GM21723 (cell line): ENCODE data around the gene GDA.
"Not testable (repeated sequence)": the region's sequence is repeated elsewhere in the genome, so short reads cannot be mapped to it uniquely, and the experiment has no call there.

Experiments
- ATAC-seq: cut with Tn5 transposase; IDR thresholded peaks from one replicate; pipeline ENCODE4 v1.9.1; 2021; ENCODE audit warnings: mild to moderate bottlenecking, moderate library complexity; ENCODE audit not compliant: unreplicated experiment

GDA gene

DNA sequence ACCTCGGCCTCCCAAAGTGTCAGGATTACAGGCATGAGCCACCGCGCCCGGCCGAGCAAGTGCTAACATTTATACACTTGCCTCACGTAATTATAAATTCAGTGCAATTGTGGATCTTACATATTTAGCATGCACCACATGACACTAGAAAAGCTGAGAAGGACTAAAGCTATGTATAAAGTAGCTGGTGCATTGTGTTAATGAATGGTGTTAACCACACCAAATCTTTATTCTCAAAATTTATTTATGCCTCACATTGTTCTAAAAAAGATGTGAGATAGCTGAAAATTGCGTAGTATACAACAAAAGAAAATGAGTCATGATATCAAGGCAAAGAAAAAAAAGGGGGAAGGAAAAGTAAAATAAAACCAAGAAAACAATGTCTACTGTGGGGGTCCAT, 54.8 kb downstream of the GDA start:
- no peak for ATAC-seq

- peak; percentile 69 for ATAC-seq
Observed at GRCh38 chr9:72205513-72205912, 56.3 kb downstream of the GDA start.

- peak; percentile 49 for ATAC-seq
Observed at GRCh38 chr9:72207278-72207677, 58.0 kb downstream of the GDA start.

DNA sequence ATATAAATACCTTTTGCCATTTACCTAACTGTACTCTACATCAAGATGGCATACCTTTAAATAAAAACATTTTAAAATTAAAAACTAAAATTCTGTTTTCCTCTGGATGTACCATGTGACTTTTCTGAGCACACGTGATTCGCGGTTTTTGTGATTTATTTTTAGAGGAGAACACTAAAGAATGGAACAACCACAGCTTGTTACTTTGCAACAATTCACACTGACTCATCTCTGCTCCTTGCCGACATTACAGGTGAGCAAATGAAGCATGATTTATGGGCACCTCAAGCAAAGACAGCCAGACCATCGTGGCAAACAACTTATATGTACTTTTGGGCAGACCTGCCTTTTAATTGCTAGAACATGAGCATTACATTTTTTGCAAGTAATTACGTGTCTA, 61.3 kb downstream of the GDA start:
- no peak for ATAC-seq

DNA sequence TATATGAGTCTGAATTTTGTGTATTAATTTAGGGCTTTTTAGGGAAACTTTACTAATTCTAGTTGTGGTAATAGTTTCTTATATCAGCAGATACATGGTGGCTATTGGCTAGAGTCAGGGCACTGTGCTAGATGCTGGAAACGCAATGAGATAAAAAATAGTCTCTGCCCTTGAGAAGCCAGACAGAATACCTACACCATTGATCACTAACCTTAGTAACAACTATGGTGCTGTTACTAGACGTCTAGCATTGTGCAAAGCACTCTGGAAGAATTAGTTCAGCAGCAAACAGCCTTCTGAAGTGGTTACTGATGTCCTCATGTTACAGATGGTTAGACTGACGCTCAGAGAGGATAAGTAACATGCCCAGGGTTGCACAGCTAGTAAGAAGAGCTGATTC, 61.8 kb downstream of the GDA start:
- ATAC-seq, result no peak

GRCh38 chr9:72213906-72214305, 64.7 kb downstream of the GDA start:
- no peak for ATAC-seq

- no peak for ATAC-seq
Observed at GRCh38 chr9:72217306-72217842, 68.1 kb downstream of the GDA start.

DNA sequence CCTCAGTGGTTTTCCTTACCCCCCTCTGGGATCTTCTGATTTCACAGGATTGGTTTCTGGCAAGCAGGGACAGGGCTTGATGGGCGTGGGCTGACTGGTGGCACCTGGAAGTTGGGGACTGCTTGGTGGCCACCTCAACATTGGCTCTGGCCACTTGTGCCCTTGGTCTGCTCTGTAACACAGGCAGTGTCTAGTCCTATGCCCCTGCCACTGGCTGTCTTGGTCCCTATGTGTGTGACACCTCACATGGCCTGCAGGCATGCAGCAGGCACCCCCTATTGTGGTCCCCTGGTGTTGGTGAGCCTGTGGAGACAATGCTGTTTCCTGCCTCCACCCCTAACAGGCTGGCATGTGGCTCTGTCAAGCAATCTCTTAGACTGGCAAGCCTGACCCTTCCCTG, 71.3 kb downstream of the GDA start:
- no peak for ATAC-seq

- ATAC-seq, result no peak
Observed at GRCh38 chr9:72226146-72226812, 77.0 kb downstream of the GDA start.

- no peak for ATAC-seq
Observed at GRCh38 chr9:72228282-72228681, 79.0 kb downstream of the GDA start.

DNA sequence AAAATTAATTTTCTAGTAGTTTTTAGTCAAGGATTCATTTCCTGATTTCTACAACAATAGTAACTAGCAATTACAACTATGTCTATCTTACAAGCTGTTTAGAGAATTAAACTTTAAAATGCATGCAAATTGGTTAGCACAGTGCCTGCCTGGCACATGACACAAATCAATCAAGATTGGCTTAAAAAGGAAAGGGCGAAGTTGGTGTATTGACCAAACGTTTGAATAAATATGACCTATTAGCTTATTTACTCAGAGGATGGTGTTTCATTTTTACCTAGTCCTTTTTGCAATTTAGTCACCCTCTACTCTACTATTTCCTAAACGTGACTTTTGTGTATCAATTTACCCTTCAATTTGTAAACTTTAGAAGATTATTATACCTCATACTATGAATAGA, 83.5 kb downstream of the GDA start:
- no peak for ATAC-seq

DNA sequence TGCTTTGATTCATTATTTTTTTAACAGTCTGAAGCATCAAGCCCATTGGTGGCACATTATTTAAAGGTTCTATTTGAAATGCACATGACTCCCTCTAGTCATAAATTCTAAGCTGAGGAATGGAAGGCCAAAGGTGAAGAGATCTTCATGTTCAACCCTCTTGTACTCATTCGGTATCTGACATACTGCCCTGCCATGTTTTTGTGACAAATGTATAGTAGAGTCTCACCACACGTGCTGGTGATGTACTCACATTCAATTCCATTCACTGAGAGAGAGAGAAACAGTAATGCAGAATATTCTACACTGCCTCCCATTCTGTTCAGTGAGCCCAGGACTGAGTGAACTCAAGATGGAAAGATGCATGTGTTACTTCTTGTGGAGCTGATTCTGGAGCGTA, 98.3 kb downstream of the GDA start:
- no peak for ATAC-seq

DNA sequence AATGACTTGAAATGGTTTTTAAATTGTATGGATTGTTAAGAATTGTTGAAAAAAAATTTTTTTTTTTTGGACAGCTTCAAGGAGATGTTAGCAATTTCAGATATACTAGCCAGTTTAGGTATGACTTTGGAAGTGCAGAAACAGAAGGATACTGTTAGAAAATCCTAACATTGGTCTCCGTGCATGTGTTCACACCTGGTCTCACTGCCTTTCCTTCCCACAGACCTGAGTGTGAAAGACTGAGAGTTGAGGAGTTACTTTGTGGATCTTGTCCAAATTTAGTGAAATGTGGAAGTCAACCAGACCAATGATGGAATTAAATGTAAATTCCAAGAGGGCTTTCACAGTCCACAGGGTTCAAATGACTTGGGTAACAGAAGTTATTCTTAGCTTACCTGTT, 102.3 kb downstream of the GDA start:
- no peak for ATAC-seq

- no peak for ATAC-seq
Observed at GRCh38 chr9:72254901-72255545, 105.8 kb downstream of the GDA start.

- ATAC-seq, result no peak
Observed at GRCh38 chr9:72255569-72255968, 106.3 kb downstream of the GDA start.

- ATAC-seq, result no peak
Observed at GRCh38 chr9:72256931-72257330, 107.7 kb downstream of the GDA start.

GRCh38 chr9:72257814-72258213, 108.6 kb downstream of the GDA start:
- ATAC-seq, result no peak

- ATAC-seq, result no peak
Observed at GRCh38 chr9:72262063-72262462, 112.8 kb downstream of the GDA start.

GRCh38 chr9:72263572-72263971, 114.3 kb downstream of the GDA start:
- no peak for ATAC-seq

GRCh38 chr9:72268961-72269360, 119.7 kb downstream of the GDA start:
- ATAC-seq, result no peak

DNA sequence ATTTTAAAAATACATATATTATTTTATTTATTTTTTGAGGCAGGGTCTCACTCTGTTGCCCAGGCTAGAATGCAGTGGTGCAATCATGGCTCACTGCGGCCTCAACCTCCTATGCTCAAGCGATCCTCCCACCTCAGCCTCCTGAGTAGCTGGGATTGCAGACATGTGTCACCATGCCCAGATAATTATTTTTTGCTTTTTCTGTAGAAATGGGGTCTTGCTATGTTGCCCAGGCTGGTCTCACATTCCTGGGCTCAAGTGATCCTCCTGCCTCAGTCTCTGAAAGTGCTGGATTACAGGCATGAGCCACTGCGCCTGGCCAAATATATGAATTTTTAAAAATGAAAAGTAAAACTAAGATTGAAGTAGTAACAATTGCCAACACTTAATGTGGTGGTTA, 121.1 kb downstream of the GDA start:
- not testable (repeated sequence) for ATAC-seq

- ATAC-seq, result peak; percentile 69
Observed at GRCh38 chr9:72271613-72272478, 122.6 kb downstream of the GDA start.
